NT2/D1 (cell line): ENCODE data around the gene GALR3.

Experiments used
- DNase-seq: peaks from one replicate; pipeline ENCODE4 v3.0.0-alpha.2; 2011; ENCODE audit warnings: low read depth, low spot score
- H3K27me3 ChIP-seq: 2 replicates; pipeline ENCODE4 v1.6.0; 2011; ENCODE audit warnings: mild to moderate bottlenecking; ENCODE audit not compliant: insufficient read length, insufficient read depth
- H3K36me3 ChIP-seq: 2 replicates; pipeline ENCODE4 v1.6.1; 2011; ENCODE audit warnings: mild to moderate bottlenecking, low read length, mixed read lengths; ENCODE audit not compliant: insufficient read depth, insufficient read length
- H3K4me1 ChIP-seq: 2 replicates; pipeline ENCODE4 v1.5.1; 2011; ENCODE audit not compliant: insufficient read depth, insufficient read length
- H3K4me3 ChIP-seq: 2 replicates; pipeline ENCODE4 v1.5.1; 2011; ENCODE audit warnings: low read depth; ENCODE audit not compliant: insufficient read length
- H3K9ac ChIP-seq: 2 replicates; pipeline ENCODE4 v1.6.0; 2011; ENCODE audit warnings: low read depth; ENCODE audit not compliant: insufficient read length
- H3K9me3 ChIP-seq: 2 replicates; pipeline ENCODE4 v1.5.1; 2011; ENCODE audit warnings: mild to moderate bottlenecking, low read length; ENCODE audit not compliant: insufficient read depth
- SUZ12 ChIP-seq: IDR thresholded peaks from 2 replicates; pipeline ENCODE4 v1.6.1; 2011; ENCODE audit not compliant: insufficient read length, insufficient read depth; ENCODE audit errors: extremely low read depth
- YY1 ChIP-seq: IDR thresholded peaks from 2 replicates; pipeline ENCODE4 v1.6.1; 2011; ENCODE audit not compliant: insufficient read length, insufficient read depth
- ZNF274 ChIP-seq: IDR thresholded peaks from 2 replicates; pipeline ENCODE4 v1.6.1; 2011; ENCODE audit warnings: mild to moderate bottlenecking, low read depth, low read length

Gene GALR3

DNA sequence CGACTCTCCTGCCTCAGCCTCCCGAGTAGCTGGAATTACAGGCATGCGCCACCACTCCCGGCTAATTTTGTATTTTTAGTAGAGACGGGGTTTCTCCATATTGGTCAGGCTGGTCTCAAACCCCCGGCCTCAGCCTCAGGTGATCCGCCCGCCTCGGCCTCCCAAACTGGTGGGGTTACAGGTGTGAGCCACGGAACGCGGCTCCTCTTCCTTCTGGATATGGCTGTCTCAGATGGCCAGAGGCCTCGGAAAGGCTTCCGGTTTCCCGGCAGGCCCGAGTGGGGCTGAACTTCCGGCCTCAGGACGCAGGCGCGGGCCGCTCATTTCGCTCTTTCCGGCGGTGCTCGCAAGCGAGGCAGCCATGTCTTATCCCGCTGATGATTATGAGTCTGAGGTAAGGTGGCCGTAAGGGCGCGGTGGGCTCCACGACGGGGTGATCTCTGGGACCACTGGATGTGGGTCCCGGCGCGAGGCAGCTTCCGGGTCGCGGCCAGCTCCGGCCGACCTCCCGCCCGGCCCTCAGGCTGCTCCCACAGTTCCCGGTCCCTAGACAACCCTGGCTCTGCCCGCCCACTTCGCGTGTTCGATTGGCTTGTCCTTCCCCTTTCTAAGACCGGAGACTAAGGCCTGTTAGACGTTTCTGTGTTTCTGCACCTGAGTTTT, 26.0 kb downstream of the GALR3 start, which contains the start of gene EIF3L:
Gene EIF3L, plus strand, starts transcription at position 331 of the 663 bp plus-strand sequence. Its CDS starts 31 bp downstream, at position 362.
- Histone ChIP-seq H3K9ac (peak within 1 kb of the TSS; percentile 97), H3K9me3 (0 out of 2 replicates have a peak, but pooled peaks cover 3% of the 10 kb centered on the region), H3K36me3 (peaks cover 53% of the 10 kb centered on the region), H3K4me1 (no peaks in the 10 kb centered on the region), H3K4me3 (peak within 1 kb of the TSS; percentile 84), H3K27me3 (no peaks in the 10 kb centered on the region)
- DNase-seq = peak; percentile 74
- no peak for TF ChIP-seq SUZ12
- TF ChIP-seq ZNF274 = no peak
- no peak for TF ChIP-seq YY1

DNA sequence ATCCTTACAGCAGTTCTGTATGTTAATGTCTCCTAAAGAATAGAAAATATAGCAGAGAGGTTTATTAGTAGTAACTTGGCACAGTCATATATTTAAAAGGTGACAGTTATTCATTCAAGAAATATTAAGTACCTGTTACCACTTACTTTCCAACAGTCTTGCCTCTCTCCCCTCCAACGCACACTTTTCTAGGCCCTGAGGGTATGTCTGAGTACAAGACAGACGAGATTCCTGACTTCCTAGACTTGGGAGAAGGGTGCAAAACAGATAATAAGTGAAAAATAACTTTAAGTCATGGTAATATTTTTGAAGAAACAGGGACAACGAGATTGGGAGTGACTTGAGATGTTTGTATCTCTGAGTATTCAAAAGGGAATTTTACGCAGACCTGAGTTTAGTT, 27.6 kb downstream of the GALR3 start:
- H3K36me3 ChIP-seq = peaks cover 69% of the 10 kb centered on the region
- TF ChIP-seq YY1 = no peak
- no peak for TF ChIP-seq ZNF274
- TF ChIP-seq SUZ12 = no peak
- DNase-seq = no peak
- H3K4me3 ChIP-seq = no peak overlapping the region
- H3K9ac ChIP-seq = peak overlapping the region; percentile 61
- H3K9me3 ChIP-seq = no peaks in the 10 kb centered on the region
- no peaks in the 10 kb centered on the region for H3K4me1 ChIP-seq
- no peaks in the 10 kb centered on the region for H3K27me3 ChIP-seq

- no peaks in the 10 kb centered on the region for H3K27me3 ChIP-seq
- TF ChIP-seq ZNF274 = no peak
- no peak for TF ChIP-seq YY1
- TF ChIP-seq SUZ12 = no peak
- H3K9me3 ChIP-seq = no peaks in the 10 kb centered on the region
- peaks cover 77% of the 10 kb centered on the region for H3K36me3 ChIP-seq
- no peak overlapping the region for H3K9ac ChIP-seq
- no peak for DNase-seq
- no peaks in the 10 kb centered on the region for H3K4me1 ChIP-seq
- no peak overlapping the region for H3K4me3 ChIP-seq
Observed at GRCh38 chr22:37852418-37852817, 29.2 kb downstream of the GALR3 start.

GRCh38 chr22:37854946-37855345, 31.8 kb downstream of the GALR3 start:
- no peaks in the 10 kb centered on the region for H3K9me3 ChIP-seq
- H3K4me3 ChIP-seq = no peak overlapping the region
- H3K9ac ChIP-seq = no peak overlapping the region
- no peaks in the 10 kb centered on the region for H3K27me3 ChIP-seq
- H3K4me1 ChIP-seq = no peaks in the 10 kb centered on the region
- DNase-seq = no peak
- TF ChIP-seq ZNF274 (no peak), SUZ12 (no peak), YY1 (no peak)
- H3K36me3 ChIP-seq = peaks cover 88% of the 10 kb centered on the region

DNA sequence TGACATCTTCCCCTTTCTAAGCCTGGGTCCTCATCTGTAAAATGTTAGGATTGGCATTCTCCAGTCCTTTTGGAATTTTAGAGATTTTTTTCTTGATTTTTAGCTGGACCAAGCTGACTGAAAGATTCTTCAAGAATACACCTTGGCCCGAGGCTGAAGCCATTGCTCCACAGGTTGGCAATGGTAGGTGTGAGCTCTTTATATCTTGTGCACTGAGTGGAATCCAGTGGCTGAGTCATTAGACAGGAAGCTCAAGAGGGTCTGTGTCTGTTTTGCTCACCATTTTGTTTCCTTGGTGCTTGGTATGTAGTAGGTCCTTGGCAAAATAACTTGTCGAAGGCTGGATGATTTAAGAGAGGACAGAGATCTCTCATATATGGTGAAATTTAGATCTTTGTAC, 32.3 kb downstream of the GALR3 start:
- DNase-seq = no peak
- peaks cover 87% of the 10 kb centered on the region for H3K36me3 ChIP-seq
- no peaks in the 10 kb centered on the region for H3K27me3 ChIP-seq
- TF ChIP-seq ZNF274 (no peak), YY1 (no peak), SUZ12 (no peak)
- no peak overlapping the region for H3K4me3 ChIP-seq
- no peaks in the 10 kb centered on the region for H3K9me3 ChIP-seq
- no peaks in the 10 kb centered on the region for H3K4me1 ChIP-seq
- no peak overlapping the region for H3K9ac ChIP-seq

- no peaks in the 10 kb centered on the region for H3K9me3 ChIP-seq
- H3K36me3 ChIP-seq = peaks cover 83% of the 10 kb centered on the region
Observed at GRCh38 chr22:37860796-37861421, 37.7 kb downstream of the GALR3 start.

GRCh38 chr22:37862570-37863325, 39.6 kb downstream of the GALR3 start:
- Histone ChIP-seq H3K9ac (peak overlapping the region; percentile 0), H3K4me3 (no peak overlapping the region), H3K4me1 (peaks cover 2% of the 10 kb centered on the region), H3K27me3 (no peaks in the 10 kb centered on the region), H3K36me3 (peaks cover 80% of the 10 kb centered on the region), H3K9me3 (no peaks in the 10 kb centered on the region)
- DNase-seq = no peak
- TF ChIP-seq ZNF274 (no peak), SUZ12 (no peak), YY1 (no peak)

More at GRCh38 chr22:37860796-37861421, 37.7 kb downstream of the GALR3 start:
- no peak overlapping the region for H3K9ac ChIP-seq
- peaks cover 2% of the 10 kb centered on the region for H3K4me1 ChIP-seq
- no peak for DNase-seq
- H3K4me3 ChIP-seq = no peak overlapping the region
- H3K27me3 ChIP-seq = no peaks in the 10 kb centered on the region
- TF ChIP-seq YY1 = no peak
- TF ChIP-seq SUZ12 = no peak
- no peak for TF ChIP-seq ZNF274
